ENCODE results near the gene DMD. TPM values are rescaled to one million over a fixed set of nuclear protein-coding genes. Genes with fewer than 3 reads are reported as not detected.

The DMD gene
- polyA plus RNA-seq, 3 donors from 2014 or later, result not detected

DNA sequence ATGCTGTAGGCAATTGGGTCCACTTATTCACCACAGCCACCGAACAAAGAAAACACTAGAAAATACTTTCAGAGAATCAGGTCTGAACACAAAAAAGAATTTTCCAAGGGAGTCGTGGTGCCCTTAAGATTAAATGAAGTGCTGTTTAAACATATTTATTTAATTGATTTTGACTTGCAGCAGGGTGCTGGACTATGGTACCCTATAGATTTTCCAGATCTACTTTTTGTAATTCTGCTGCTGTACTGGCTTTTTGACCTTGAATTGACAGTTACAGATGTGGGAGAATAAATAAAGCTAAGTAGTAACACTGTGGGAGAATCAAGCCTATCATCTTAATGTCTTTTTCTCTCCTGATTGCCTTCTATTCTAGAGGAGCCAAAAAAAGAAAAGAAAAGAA is 1404.2 kb downstream of the DMD start:
- no peak overlapping the region for H3K27ac Mint-ChIP-seq

DNA sequence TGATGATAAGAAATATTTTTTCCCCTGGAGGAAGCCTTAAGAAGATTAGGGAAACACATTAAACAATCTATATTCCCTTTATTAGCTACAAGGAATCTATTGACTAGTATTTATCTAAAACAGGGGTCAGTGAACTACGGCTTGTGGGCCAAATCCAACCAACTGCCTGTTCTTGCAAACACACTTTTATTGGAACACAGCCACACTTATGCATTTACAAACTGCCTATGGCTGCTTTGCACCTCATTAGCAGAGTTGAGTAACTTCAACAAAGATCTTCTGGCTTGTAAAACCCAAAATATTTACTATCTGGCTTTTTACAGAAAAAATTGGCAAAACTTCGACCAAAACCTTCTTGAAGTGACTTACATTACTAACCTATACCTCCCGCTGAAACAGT is 1405.6 kb downstream of the DMD start:
- Mint-ChIP-seq H3K9me3 (peaks cover 0 to 6% (median 4%) of the 10 kb centered on the region in 6 donors), H3K27me3 (ENCODE audit: low read depth in 3 of 3) (peaks cover 0 to 3% (median 1%) of the 10 kb centered on the region in 3 donors), H3K4me3 (no peak overlapping the region), H3K27ac (no peak overlapping the region), H3K4me1 (no peaks in the 10 kb centered on the region), H3K36me3 (no peaks in the 10 kb centered on the region)
- DNase-seq, result no peak

More for the DNA sequence above, 1404.2 kb downstream of the DMD start:
- Mint-ChIP-seq H3K4me1 (no peaks in the 10 kb centered on the region), H3K27me3 (ENCODE audit: low read depth in 3 of 3) (peaks cover 0 to 3% (median 1%) of the 10 kb centered on the region in 3 donors), H3K36me3 (no peaks in the 10 kb centered on the region), H3K4me3 (no peak overlapping the region), H3K9me3 (peaks cover 0 to 6% (median 3%) of the 10 kb centered on the region in 6 donors)
- DNase-seq, result no peak

GRCh38 chrX:31800219-31800618 is 1411.1 kb downstream of the DMD start:
- Mint-ChIP-seq H3K27me3 (ENCODE audit: low read depth in 3 of 3) (peaks cover 0 to 2% (median 1%) of the 10 kb centered on the region in 3 donors), H3K27ac (no peak overlapping the region), H3K4me1 (no peaks in the 10 kb centered on the region), H3K9me3 (peaks cover 0 to 12% (median 4%) of the 10 kb centered on the region in 6 donors), H3K36me3 (no peaks in the 10 kb centered on the region), H3K4me3 (no peak overlapping the region)
- DNase-seq, result no peak

- no peak for DNase-seq
- Mint-ChIP-seq H3K9me3 (peaks cover 0 to 7% (median 3%) of the 10 kb centered on the region in 6 donors), H3K4me1 (no peaks in the 10 kb centered on the region), H3K4me3 (no peak overlapping the region), H3K27me3 (ENCODE audit: low read depth in 3 of 3) (peaks cover 0 to 2% (median 0%) of the 10 kb centered on the region in 3 donors), H3K36me3 (no peaks in the 10 kb centered on the region), H3K27ac (no peak overlapping the region)
Observed at GRCh38 chrX:31796624-31797023, 1414.7 kb downstream of the DMD start.

DNA sequence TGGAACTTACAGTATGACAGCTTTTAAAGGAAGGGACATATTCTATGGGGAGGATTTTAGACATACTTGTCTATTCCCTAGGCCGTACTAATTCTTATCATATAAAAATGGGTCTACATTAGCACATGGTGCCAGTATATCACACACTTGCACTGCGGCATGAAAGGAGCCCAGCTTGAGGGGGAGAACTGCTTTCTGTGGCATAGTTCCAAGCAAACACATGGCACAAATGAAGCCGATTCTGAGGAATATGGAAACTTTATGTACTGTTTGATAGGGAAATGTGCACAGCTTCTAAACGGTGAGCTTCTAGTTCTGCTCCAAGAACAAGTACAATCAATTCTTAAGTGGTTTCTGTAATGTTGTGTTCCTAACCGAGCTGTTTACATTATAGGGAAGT is 1463.9 kb downstream of the DMD start:
- H3K27ac Mint-ChIP-seq, result no peak overlapping the region
- DNase-seq, result no peak
- H3K9me3 Mint-ChIP-seq, result peaks cover 0 to 3% (median 0%) of the 10 kb centered on the region in 6 donors
- no peaks in the 10 kb centered on the region for H3K36me3 Mint-ChIP-seq
- H3K27me3 Mint-ChIP-seq (ENCODE audit: low read depth in 3 of 3), result peaks cover 0 to 1% (median 0%) of the 10 kb centered on the region in 3 donors
- no peak overlapping the region for H3K4me3 Mint-ChIP-seq
- no peaks in the 10 kb centered on the region for H3K4me1 Mint-ChIP-seq

- Mint-ChIP-seq H3K4me3 (no peak overlapping the region), H3K9me3 (peaks cover 0 to 14% (median 4%) of the 10 kb centered on the region in 6 donors), H3K27me3 (ENCODE audit: low read depth in 3 of 3) (peaks cover 0 to 1% (median 0%) of the 10 kb centered on the region in 3 donors), H3K27ac (no peak overlapping the region), H3K4me1 (no peaks in the 10 kb centered on the region), H3K36me3 (no peaks in the 10 kb centered on the region)
- no peak for DNase-seq
Observed at GRCh38 chrX:31743004-31743403, 1468.3 kb downstream of the DMD start.

GRCh38 chrX:31717474-31717873 is 1493.9 kb downstream of the DMD start:
- H3K27ac Mint-ChIP-seq, result no peak overlapping the region
- peaks cover 0 to 2% (median 0%) of the 10 kb centered on the region in 6 donors for H3K9me3 Mint-ChIP-seq
- H3K36me3 Mint-ChIP-seq, result no peaks in the 10 kb centered on the region
- no peak for DNase-seq
- peaks cover 0 to 1% (median 1%) of the 10 kb centered on the region in 3 donors for H3K27me3 Mint-ChIP-seq (ENCODE audit: low read depth in 3 of 3)
- H3K4me3 Mint-ChIP-seq, result no peak overlapping the region
- H3K4me1 Mint-ChIP-seq, result no peaks in the 10 kb centered on the region

- DNase-seq, result no peak
- H3K36me3 Mint-ChIP-seq, result no peaks in the 10 kb centered on the region
- H3K9me3 Mint-ChIP-seq, result peaks cover 0 to 2% (median 0%) of the 10 kb centered on the region in 6 donors
- H3K27ac Mint-ChIP-seq, result no peak overlapping the region
- H3K4me3 Mint-ChIP-seq, result no peak overlapping the region
- no peaks in the 10 kb centered on the region for H3K4me1 Mint-ChIP-seq
- peaks cover 0 to 1% (median 1%) of the 10 kb centered on the region in 3 donors for H3K27me3 Mint-ChIP-seq (ENCODE audit: low read depth in 3 of 3)
Observed at GRCh38 chrX:31715675-31716074, 1495.7 kb downstream of the DMD start.

- no peaks in the 10 kb centered on the region for H3K4me1 Mint-ChIP-seq
- DNase-seq, result no peak
- H3K4me3 Mint-ChIP-seq, result no peak overlapping the region
- peaks cover 0 to 2% (median 0%) of the 10 kb centered on the region in 6 donors for H3K9me3 Mint-ChIP-seq
- no peaks in the 10 kb centered on the region for H3K36me3 Mint-ChIP-seq
- peaks cover 0 to 1% (median 1%) of the 10 kb centered on the region in 3 donors for H3K27me3 Mint-ChIP-seq (ENCODE audit: low read depth in 3 of 3)
- H3K27ac Mint-ChIP-seq, result no peak overlapping the region
Observed at GRCh38 chrX:31714797-31715196, 1496.6 kb downstream of the DMD start.

DNA sequence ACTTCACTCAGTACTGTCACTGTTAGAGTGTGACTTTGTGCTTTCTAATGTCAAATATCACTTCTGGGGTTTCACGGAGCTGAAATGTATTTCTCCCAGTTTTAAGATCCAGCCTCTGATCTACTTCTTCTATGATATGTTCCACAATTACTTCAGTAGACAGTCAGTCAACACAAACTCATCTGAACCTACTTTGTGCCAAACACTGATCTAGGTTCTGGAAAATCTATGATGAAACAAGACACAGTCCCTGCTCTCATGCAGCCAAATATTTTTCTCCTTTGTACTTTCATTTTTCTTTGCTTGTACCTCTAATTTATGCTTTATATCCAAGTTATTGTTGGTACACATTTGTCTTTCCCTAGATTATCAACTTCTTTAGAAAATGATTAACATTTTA is 1498.2 kb downstream of the DMD start:
- Mint-ChIP-seq H3K4me1 (no peaks in the 10 kb centered on the region), H3K9me3 (peaks cover 0 to 2% (median 0%) of the 10 kb centered on the region in 6 donors), H3K4me3 (no peak overlapping the region), H3K27me3 (ENCODE audit: low read depth in 3 of 3) (peaks cover 0 to 1% (median 1%) of the 10 kb centered on the region in 3 donors), H3K36me3 (no peaks in the 10 kb centered on the region), H3K27ac (no peak overlapping the region)
- no peak for DNase-seq

DNA sequence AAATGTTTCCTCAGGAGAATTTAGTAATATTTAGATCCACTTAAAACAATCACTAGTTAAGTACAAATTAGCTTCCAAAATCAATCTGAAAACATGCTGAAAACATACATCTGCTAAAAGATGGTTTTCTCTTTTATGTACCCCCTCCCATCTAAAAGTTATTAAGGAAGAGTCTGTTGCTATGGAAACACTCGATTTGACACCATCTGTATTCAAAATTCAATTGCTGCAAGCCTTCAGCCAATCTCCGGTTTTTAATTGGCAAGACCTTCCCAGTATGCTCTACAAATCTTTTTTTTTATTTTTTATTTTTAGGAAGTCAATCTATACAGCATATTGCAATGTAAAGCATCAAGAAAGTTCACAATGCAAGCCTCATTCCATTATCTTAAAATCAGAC is 1500.2 kb downstream of the DMD start:
- Mint-ChIP-seq H3K27ac (no peak overlapping the region), H3K36me3 (no peaks in the 10 kb centered on the region)

GRCh38 chrX:31708116-31708515 is 1503.2 kb downstream of the DMD start:
- Mint-ChIP-seq H3K4me3 (no peak overlapping the region), H3K4me1 (no peaks in the 10 kb centered on the region), H3K36me3 (no peaks in the 10 kb centered on the region)

More for the DNA sequence above, 1500.2 kb downstream of the DMD start:
- Mint-ChIP-seq H3K9me3 (peaks cover 0 to 7% (median 0%) of the 10 kb centered on the region in 6 donors), H3K4me1 (no peaks in the 10 kb centered on the region), H3K27me3 (ENCODE audit: low read depth in 3 of 3) (peaks cover 0 to 4% (median 0%) of the 10 kb centered on the region in 3 donors), H3K4me3 (no peak overlapping the region)
- no peak for DNase-seq

DNA sequence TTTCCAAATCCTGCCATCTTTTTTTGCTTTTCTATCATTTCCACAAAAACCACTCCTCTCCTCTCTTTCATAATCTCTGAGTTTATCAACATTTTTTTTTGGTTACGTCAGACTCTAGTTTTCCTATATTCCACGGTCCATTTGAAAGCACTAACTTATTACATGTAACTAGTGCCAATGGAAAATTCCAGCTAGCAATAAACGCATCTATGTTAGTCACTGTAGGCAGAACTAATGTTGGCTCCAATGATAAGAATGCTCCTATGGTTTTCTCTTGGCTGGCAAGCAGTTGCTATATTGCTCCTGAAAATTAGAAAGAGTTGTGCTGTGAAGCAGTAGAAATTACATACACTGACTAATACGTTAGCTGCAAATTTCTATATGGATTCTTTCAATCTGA is 1504.9 kb downstream of the DMD start:
- Mint-ChIP-seq H3K27me3 (ENCODE audit: low read depth in 3 of 3) (peaks cover 0 to 6% (median 2%) of the 10 kb centered on the region in 3 donors), H3K4me3 (no peak overlapping the region), H3K4me1 (no peaks in the 10 kb centered on the region), H3K9me3 (peaks cover 0 to 7% (median 0%) of the 10 kb centered on the region in 6 donors), H3K27ac (no peak overlapping the region), H3K36me3 (no peaks in the 10 kb centered on the region)
- DNase-seq, result no peak

More at GRCh38 chrX:31708116-31708515, 1503.2 kb downstream of the DMD start:
- peaks cover 0 to 6% (median 4%) of the 10 kb centered on the region in 3 donors for H3K27me3 Mint-ChIP-seq (ENCODE audit: low read depth in 3 of 3)
- peaks cover 0 to 7% (median 0%) of the 10 kb centered on the region in 6 donors for H3K9me3 Mint-ChIP-seq
- H3K27ac Mint-ChIP-seq, result no peak overlapping the region
- DNase-seq, result no peak

GRCh38 chrX:31705816-31706215 is 1505.5 kb downstream of the DMD start:
- H3K27ac Mint-ChIP-seq, result no peak overlapping the region
- H3K4me1 Mint-ChIP-seq, result no peaks in the 10 kb centered on the region
- H3K9me3 Mint-ChIP-seq, result peaks cover 0 to 7% (median under 1%) of the 10 kb centered on the region in 6 donors
- peaks cover 0 to 6% (median 2%) of the 10 kb centered on the region in 3 donors for H3K27me3 Mint-ChIP-seq (ENCODE audit: low read depth in 3 of 3)
- no peak for DNase-seq
- no peak overlapping the region for H3K4me3 Mint-ChIP-seq
- H3K36me3 Mint-ChIP-seq, result no peaks in the 10 kb centered on the region

- no peaks in the 10 kb centered on the region for H3K36me3 Mint-ChIP-seq
- no peak overlapping the region for H3K27ac Mint-ChIP-seq
- DNase-seq, result no peak
- H3K4me1 Mint-ChIP-seq, result no peaks in the 10 kb centered on the region
- peaks cover 0 to 6% (median 2%) of the 10 kb centered on the region in 3 donors for H3K27me3 Mint-ChIP-seq (ENCODE audit: low read depth in 3 of 3)
- H3K9me3 Mint-ChIP-seq, result peaks cover 0 to 7% (median under 1%) of the 10 kb centered on the region in 6 donors
- no peak overlapping the region for H3K4me3 Mint-ChIP-seq
Observed at GRCh38 chrX:31704938-31705337, 1506.4 kb downstream of the DMD start.

Data from immature natural killer cell (primary cell).